ENCODE results near the gene AHSA1.

AHSA1 gene

GRCh38 chr14:77507762-77508161, 49.9 kb downstream of the AHSA1 start:
- DNase-seq (ENCODE audit: insufficient read length, low spot score): no peak
- FAIRE-seq: no peak

GRCh38 chr14:77508249-77508648, 50.4 kb downstream of the AHSA1 start:
- no peak for DNase-seq (ENCODE audit: insufficient read length, low spot score)
- FAIRE-seq: no peak

- DNase-seq (ENCODE audit: insufficient read length, low spot score) (no peak), FAIRE-seq (no peak)
Measured at GRCh38 chr14:77508876-77509275, 51.0 kb downstream of the AHSA1 start.

- no peak for DNase-seq (ENCODE audit: insufficient read length, low spot score)
- FAIRE-seq: no peak
Measured at GRCh38 chr14:77509366-77509765, 51.5 kb downstream of the AHSA1 start.

GRCh38 chr14:77511486-77512162, 53.7 kb downstream of the AHSA1 start:
- no peak for DNase-seq (ENCODE audit: insufficient read length, low spot score)
- FAIRE-seq: no peak

- FAIRE-seq: peak; percentile 58
Measured at GRCh38 chr14:77516126-77516525, 58.2 kb downstream of the AHSA1 start.

More at GRCh38 chr14:77516126-77516525, 58.2 kb downstream of the AHSA1 start:
- no peak for DNase-seq (ENCODE audit: insufficient read length, low spot score)
